T-helper 1 cell treated with Interleukin-12 subunit alpha and Interleukin-12 subunit beta and Interleukin-4 antibody, amounts not matched to agents 30 ng/mL and 1 ng/mL, for 36 hours (primary cell): Measurements from ENCODE around the gene STK17B. TPM values are rescaled to one million over a fixed set of nuclear protein-coding genes. Genes with fewer than 3 reads are reported as not detected.

Experiments
- intact Hi-C: fragments of 100-400 bp; cut with micrococcal nuclease; formaldehyde crosslinking; loops from one replicate; pipeline ENCODE4 v1.15.1; 2024
- total RNA-seq: library from RNA; stranded (reverse); gene quantifications from 2 replicates; pipeline ENCODE4 v1.2.3, GENCODE V29; 2022

Gene STK17B
- total RNA-seq, 1 donor from 2014 or later, result 419 TPM

- intact Hi-C loops, result no loop called here
Measured at GRCh38 chr2:196186266-196186980, 15.0 kb upstream of the STK17B start.

DNA sequence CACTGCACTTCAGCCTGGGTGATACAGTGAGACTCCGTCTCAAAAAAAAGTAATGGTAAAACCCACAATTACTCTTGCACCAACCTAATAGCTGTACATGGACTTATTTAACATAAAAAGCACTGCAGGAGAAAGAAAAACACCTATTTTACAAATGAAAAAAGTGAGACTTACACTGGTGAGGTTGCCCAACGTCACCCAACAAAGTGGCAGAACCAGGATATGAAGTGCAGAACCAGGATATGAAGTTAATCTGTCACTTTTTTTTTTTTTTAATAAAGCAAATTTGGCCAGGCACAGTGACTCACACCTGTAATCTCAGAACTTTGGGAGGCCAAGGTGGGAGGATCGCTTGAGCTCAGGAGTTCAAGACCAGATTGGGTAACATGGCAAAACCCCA, 13.5 kb upstream of the STK17B start:
- intact Hi-C loops, result loop anchor here (1.0 kb wide), 1 partner anchor 9 kb away; no protein-coding TSS in a partner anchor

GRCh38 chr2:196183528-196184231, 12.3 kb upstream of the STK17B start:
- intact Hi-C loops, result loop anchor here (1.0 kb wide), 1 partner anchor 7 kb away; no protein-coding TSS in a partner anchor

DNA sequence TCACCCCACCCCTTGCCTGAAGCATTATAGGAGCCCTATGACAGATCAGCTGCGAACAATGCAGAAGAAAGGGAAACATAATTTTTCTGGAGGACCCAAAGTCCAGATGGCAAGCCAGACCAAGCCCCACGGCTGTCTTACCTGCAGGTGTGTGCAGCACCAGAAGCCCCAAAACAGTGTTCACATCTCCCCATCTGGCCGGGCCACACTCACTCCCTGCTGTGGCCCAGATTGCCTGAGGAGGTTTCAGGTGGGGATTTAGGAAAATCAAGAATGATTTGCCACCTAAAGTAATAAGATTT, 11.7 kb upstream of the STK17B start:
- intact Hi-C loops, result no loop called here

- intact Hi-C loops, result loop anchor here (1.0 kb wide), 1 partner anchor 18 kb away; no protein-coding TSS in a partner anchor
Measured at GRCh38 chr2:196182439-196183171, 11.2 kb upstream of the STK17B start.

DNA sequence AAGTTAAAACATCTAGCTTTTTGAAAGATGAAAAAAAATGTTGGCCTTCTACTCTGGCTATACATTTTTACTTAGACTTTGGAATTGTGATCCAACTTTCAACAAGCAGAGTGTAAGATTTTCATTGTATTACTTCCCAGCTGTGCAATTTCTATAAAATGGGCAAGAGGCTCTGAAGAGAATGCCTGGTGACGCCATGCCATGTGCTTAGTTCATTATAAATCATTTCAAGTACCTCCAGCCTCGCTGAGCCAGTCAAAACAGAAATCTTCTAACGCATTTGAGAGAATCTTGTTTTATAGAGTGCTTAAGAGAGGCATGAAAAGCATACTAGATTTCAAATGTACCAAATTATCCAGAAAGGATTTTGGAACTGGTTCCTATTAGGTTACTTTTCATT, 10.1 kb upstream of the STK17B start:
- intact Hi-C loops, result no loop called here

- intact Hi-C loops, result loop anchor here (1.0 to 10.0 kb wide), 4 partner anchors 16 to 1528 kb away; partner anchors contain the start of gene MARS2
Measured at GRCh38 chr2:196177124-196177523, 5.7 kb upstream of the STK17B start.

GRCh38 chr2:196176142-196176738, 4.9 kb upstream of the STK17B start:
- intact Hi-C loops, result loop anchor here (1.0 to 10.0 kb wide), 10 partner anchors 8 to 1529 kb away; partner anchors contain the start of gene MARS2

GRCh38 chr2:196174404-196174803, 3.0 kb upstream of the STK17B start:
- intact Hi-C loops, result loop anchor here (2.0 to 10.0 kb wide), 2 partner anchors 1020 to 1530 kb away; partner anchors contain the start of gene MARS2

- intact Hi-C loops, result loop anchor here (10.0 kb wide), 1 partner anchor 1531 kb away; the partner anchor contains the start of gene MARS2
Measured at GRCh38 chr2:196173505-196173904, 2.1 kb upstream of the STK17B start.

- intact Hi-C loops, result loop anchor here (1.0 to 10.0 kb wide), 2 partner anchors 104 to 1532 kb away; partner anchors contain the start of gene MARS2
Measured at GRCh38 chr2:196172951-196173350, 1.6 kb upstream of the STK17B start.

DNA sequence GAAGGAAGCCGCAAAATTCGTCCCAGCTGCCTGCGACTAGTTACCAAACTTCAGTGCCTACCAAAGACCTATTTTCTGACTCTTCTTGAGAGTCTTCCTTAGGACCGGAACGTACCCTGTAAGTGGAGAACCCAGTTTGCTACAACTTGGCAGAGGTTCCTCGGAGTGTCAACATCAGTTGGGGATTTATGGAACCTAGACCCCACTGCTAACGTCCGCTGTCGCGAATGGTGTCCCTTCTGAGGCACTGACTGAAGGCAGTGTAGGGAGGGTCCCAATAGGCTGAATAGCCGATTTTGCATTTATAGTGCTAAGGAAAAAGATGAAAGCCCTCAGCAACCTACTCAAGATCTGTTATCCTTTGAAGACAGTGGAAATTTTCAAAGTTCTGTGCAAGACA, 568 bp upstream of the STK17B start:
- intact Hi-C loops, result loop anchor here (1.0 to 10.0 kb wide), 5 partner anchors 39 to 1533 kb away; partner anchors contain the start of gene MARS2

DNA sequence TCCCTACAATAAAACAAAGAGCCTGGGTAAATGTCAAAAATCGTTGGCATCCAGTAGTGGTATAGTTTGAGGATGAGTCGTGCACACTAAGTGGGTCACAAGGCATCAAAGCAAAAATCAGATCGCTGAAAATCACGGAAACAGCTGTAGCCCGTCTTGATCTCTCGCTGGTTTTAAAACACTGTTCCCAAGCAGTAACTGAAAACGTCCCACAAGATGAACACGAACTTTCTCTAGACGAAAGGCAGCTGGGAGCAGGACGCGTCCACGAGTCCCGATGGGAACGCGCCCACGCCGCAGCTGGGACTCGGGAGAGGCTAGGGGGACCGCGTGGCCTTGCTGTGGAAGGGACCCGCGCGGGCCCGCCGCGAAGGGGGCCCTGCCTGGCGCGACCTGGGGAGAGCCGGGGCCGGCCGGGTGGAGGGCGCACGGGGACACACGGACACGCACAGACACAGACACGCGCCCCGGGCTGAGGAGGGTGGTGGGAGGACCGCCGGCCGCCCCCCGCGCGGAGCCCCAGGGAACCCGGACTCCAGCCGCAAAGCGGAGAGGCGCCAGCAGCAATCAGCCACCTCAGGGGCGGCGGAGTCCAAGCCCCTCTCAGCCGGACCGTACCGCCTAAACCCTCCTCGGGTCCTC, 651 bp downstream of the STK17B start:
- intact Hi-C loops, result loop anchor here (1.0 to 10.0 kb wide), 5 partner anchors 10 to 1534 kb away; partner anchors contain the start of gene MARS2

DNA sequence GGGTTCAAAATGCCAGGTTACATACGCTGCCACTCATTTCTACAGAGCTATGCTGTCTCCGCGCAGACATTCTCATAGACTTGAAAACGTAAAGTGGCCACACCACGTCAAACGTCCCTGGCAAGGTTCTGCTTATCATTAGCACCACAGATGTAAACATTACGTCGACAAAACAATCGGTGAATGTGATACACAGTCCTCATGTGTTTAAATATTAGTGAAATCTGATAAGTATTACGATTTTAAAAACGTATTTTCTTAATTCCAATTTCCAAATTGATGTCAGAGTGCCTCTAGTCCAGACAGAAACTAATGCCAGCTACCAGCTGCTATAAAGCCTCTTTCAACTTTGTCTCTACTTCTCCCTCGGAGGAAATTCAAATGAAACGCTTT, 1.2 kb downstream of the STK17B start:
- intact Hi-C loops, result loop anchor here (1.0 to 10.0 kb wide), 3 partner anchors 10 to 1535 kb away; partner anchors contain the start of gene MARS2

DNA sequence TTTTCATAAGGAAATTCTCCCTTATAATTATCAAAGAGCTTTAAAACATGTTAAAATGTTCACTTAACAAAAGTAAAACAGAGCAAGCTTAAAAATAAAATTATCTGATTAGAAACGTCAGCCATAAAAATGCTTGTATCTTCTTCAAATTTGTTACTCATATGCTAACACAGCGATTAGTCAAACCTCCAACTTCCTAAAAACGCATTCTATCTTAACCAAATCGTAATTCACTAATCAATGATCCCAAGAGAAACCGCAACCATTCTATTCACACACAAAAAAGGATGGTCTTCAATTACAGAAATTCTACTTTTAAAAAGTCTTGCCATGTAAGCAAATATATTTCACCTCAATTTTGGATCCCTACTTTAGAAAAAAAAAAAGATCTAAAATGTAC, 1.9 kb downstream of the STK17B start:
- intact Hi-C loops, result loop anchor here (5.0 kb wide), 1 partner anchor 1038 kb away; no protein-coding TSS in a partner anchor

DNA sequence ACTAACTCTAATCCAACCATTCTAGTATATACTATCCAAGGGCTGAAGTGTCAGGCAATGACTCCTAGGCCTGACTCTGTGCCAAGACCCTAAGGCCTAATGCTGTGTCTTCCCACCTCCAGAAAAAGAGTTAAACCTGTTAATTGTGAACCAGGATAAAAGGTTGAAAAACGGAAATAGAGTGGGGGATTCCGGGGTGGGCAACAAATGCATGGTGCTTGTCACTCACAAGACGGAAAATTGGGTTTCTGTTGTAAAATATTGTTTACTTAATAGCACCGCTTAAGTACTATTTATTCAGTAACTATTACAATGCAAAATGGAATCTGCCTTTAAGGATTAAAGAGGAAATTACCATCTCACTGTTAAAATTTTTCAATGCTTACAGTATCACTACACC, 3.2 kb downstream of the STK17B start:
- intact Hi-C loops, result loop anchor here (5.0 kb wide), 1 partner anchor 1039 kb away; no protein-coding TSS in a partner anchor

- intact Hi-C loops, result loop anchor here (1.0 to 5.0 kb wide), 3 partner anchors 89 to 1040 kb away; no protein-coding TSS in a partner anchor
Measured at GRCh38 chr2:196167666-196168065, 3.7 kb downstream of the STK17B start.

DNA sequence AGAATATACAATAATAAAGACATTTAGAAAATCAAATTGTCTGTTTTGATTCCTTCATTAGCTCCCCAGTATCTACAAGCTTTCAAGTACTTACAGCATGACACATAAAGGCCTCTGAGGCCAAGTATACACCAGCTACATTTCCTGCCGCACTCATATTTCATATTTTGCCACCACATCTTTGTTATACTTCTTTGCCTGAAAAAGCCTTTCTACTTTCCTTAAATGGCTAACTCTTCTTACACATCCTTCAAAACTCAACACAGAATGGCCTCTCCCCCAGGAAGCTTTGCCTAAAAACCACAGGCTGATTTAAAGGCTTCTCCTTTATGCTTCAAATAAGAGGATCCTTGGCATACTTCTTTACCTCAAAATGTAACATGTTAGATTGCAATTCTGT, 4.5 kb downstream of the STK17B start:
- intact Hi-C loops, result loop anchor here (1.0 to 5.0 kb wide), 5 partner anchors 19 to 1040 kb away; no protein-coding TSS in a partner anchor

- intact Hi-C loops, result loop anchor here (5.0 kb wide), 1 partner anchor 1042 kb away; no protein-coding TSS in a partner anchor
Measured at GRCh38 chr2:196165016-196165415, 6.4 kb downstream of the STK17B start.

GRCh38 chr2:196163285-196163684, 8.1 kb downstream of the STK17B start:
- intact Hi-C loops, result loop anchor here (5.0 kb wide), 4 partner anchors 626 to 1269 kb away; partner anchors contain the start of gene PGAP1
